ENCODE results near the gene CEP120.
"Not testable (repeated sequence)": the region's sequence is repeated elsewhere in the genome, so short reads cannot be mapped to it uniquely, and the experiment has no call there.

Gene CEP120

GRCh38 chr5:123371575-123372179 is 51.5 kb downstream of the CEP120 start:
- DNase-seq, result no peak

GRCh38 chr5:123369371-123369968 is 53.7 kb downstream of the CEP120 start:
- DNase-seq, result no peak

- no peak for DNase-seq
Observed at GRCh38 chr5:123367739-123368138, 55.5 kb downstream of the CEP120 start.

GRCh38 chr5:123365156-123365555 is 58.0 kb downstream of the CEP120 start:
- no peak for DNase-seq

- no peak for DNase-seq
Observed at GRCh38 chr5:123364441-123365155, 58.6 kb downstream of the CEP120 start.

GRCh38 chr5:123360910-123361309 is 62.3 kb downstream of the CEP120 start:
- DNase-seq, result no peak

- no peak for DNase-seq
Observed at GRCh38 chr5:123360201-123360571, 63.0 kb downstream of the CEP120 start.

- DNase-seq, result no peak
Observed at GRCh38 chr5:123359454-123360200, 63.6 kb downstream of the CEP120 start.

GRCh38 chr5:123358751-123359150 is 64.5 kb downstream of the CEP120 start:
- DNase-seq, result no peak

GRCh38 chr5:123358304-123358703 is 64.9 kb downstream of the CEP120 start:
- DNase-seq, result no peak

- no peak for DNase-seq
Observed at GRCh38 chr5:123351820-123352219, 71.4 kb downstream of the CEP120 start.

GRCh38 chr5:123351240-123351639 is 72.0 kb downstream of the CEP120 start:
- DNase-seq, result no peak

GRCh38 chr5:123350742-123351141 is 72.5 kb downstream of the CEP120 start:
- no peak for DNase-seq

- DNase-seq, result no peak
Observed at GRCh38 chr5:123344816-123345426, 78.3 kb downstream of the CEP120 start.

GRCh38 chr5:123340928-123341327 is 82.3 kb downstream of the CEP120 start:
- no peak for DNase-seq

GRCh38 chr5:123308377-123308776 is 114.8 kb downstream of the CEP120 start:
- DNase-seq, result not testable (repeated sequence)

GRCh38 chr5:123305751-123306150 is 117.5 kb downstream of the CEP120 start:
- no peak for DNase-seq

- DNase-seq, result no peak
Observed at GRCh38 chr5:123304777-123305316, 118.4 kb downstream of the CEP120 start.

GRCh38 chr5:123303802-123304201 is 119.4 kb downstream of the CEP120 start:
- DNase-seq, result no peak

GRCh38 chr5:123300266-123300665 is 122.9 kb downstream of the CEP120 start:
- DNase-seq, result no peak

- DNase-seq, result no peak
Observed at GRCh38 chr5:123299136-123299535, 124.1 kb downstream of the CEP120 start.

- DNase-seq, result no peak
Observed at GRCh38 chr5:123298335-123299030, 124.7 kb downstream of the CEP120 start.
